T-helper 2 cell treated with Interferon-gamma antibody and Interleukin-4, amounts not matched to agents 100 ng/mL and 5 ng/mL, for 36 hours (primary cell): ENCODE data around the gene SEC61G. TPM values are rescaled to one million over a fixed set of nuclear protein-coding genes. Genes with fewer than 3 reads are reported as not detected.

Experiments used
- intact Hi-C: fragments of 100-400 bp; cut with micrococcal nuclease; formaldehyde crosslinking; loops from one replicate; pipeline ENCODE4 v1.15.1; 2023
- total RNA-seq: library from RNA; stranded (reverse); gene quantifications from 2 replicates; pipeline ENCODE4 v1.2.3, GENCODE V29; 2022

The SEC61G gene
- 157 and 159 TPM in 2 replicates for total RNA-seq

DNA sequence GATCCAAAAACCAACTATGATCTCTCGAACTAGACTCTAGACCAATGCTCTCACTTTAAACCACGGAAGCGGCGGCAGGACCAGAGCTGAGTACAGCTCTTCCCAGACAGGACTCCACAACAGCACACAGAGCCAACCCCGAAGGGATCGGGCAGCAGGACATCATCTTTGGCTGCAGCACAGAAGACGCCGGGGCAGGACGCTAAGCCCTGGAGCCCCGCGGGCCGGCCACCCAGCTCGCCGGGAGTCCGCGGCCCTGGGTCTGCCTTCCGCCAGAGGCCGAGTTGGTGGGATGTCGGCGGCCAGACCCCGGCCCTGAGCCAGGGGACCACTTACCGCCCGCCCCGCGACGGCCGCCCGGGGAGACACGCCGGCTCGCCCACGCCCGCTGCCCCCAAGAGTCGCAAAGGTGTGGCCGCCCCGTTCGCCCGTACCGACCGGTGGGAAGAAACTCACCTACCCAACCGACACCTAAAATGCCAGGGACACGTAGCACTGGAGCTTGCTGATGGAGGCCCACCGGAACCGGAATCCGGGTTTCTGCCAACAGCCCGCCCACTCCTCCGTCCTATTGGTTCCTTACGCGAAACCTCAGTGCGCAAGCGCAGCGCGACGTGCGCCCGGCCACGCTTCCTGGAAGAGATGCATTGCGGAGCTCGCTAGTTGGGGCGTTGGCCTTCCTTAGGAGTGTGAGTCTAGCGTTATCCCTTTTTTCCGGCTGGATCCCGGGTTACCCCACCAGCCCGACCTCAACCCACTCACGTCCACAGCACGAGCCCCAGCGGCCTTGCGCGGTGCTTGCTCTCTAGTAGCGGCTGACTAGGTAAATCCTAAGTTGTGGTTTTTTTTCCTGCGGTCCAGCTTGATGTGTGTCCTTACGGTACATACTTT, at the start of gene SEC61G:
TSS of gene SEC61G (minus strand) at position 510 of the 891 bp plus-strand sequence. CDS start 1,623 bp downstream, outside the sequence.
- intact Hi-C loops, result loop anchor here (1.0 to 5.0 kb wide), 8 partner anchors 14 to 1347 kb away; partner anchors contain the start of genes CHCHD2, LANCL2, MRPS17 and VOPP1

DNA sequence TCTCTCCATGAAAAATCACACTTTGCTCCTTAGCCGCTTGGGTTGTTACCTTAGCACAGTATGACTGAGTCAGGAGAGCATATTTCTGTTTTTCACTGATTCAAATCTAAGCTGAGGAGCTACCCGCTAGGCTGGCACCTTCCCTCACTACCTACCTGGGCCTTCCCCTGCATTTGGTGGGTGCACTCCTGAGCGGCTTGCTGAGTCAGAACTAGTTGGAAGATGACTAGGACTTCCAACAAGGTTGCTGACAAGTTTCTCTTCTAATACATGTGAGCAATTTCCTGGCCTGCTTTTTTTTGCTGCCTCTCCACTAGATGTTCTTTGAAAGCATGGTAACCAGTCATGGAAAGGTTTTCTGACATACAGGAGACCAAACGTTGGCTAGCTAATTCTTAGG, 43.8 kb upstream of the SEC61G start:
- intact Hi-C loops, result no loop called here

DNA sequence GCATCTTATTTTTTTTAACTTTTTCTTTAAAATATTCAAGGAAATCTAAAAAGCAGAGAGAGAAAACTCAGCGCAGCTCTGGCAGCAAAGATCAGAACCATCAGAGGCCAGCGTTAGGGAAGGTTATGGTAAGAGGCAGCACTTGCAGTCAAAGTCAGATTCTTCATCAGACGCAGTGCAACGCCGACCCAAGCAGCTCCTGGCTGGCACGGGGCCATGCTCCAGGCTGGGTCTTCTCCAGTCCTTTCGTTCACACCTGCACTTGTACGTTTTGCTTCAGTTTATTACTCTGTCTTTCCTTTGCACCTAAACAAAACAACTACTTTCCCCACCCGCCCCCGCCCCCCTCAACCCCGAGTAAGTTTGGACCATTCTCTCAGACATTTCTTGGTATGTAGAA, 43.1 kb upstream of the SEC61G start:
- intact Hi-C loops, result no loop called here

DNA sequence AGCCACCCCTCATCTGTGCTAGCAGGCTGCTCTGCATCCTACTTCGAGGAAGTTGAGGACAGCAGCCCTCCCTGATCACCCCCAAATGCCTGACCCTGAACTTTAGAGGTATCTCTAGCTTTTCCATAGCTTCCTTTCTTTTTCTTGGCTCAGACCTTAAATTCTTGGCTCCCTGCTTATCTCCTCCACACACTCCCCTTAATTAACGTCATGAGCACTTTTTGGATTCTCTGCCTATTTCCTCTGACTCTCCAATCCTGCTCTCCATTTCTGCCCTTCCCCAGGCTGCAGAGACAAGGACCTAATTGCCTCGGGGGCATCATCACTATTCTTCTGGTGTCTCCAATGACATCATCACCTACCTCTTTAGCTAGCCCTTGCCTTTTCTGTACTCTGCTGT, 40.8 kb upstream of the SEC61G start:
- intact Hi-C loops, result no loop called here

DNA sequence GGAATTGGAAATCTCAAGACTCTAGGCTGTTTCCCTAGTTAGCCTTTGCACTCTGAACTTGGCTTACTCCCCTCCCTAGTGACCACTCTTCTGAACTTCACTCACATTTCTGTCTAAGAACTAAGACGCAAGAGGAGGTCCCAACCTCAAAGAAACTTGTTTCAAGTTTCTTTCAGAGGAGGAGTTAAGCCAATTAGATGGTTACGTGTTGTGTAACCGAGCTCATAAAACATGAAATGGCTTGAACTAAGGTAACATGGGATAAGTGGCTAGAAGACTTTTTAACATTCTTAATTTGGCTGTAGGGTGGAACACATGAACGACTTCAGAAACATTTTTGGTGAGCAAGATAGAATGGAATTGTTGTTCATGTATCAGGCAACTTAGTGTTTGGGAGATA, 39.5 kb upstream of the SEC61G start:
- intact Hi-C loops, result no loop called here

DNA sequence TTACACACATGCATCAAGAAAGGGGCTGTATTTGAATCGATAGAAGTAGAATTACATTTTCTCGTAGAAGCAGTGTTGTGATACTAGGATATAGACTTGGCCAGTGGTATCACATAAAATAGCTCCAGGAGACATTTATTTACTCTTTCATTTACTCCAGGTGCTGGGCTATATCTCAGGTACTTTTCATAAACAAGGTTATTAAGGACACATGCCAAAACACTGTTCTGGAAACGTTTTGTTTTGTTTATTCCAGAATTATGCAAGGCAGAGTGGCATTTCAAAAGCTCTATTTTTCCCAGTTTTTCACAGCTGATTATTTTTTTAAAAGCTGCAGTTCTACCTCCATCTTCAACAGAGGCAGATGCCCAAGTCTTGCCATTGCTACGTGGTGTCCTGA, 37.8 kb upstream of the SEC61G start:
- intact Hi-C loops, result no loop called here

DNA sequence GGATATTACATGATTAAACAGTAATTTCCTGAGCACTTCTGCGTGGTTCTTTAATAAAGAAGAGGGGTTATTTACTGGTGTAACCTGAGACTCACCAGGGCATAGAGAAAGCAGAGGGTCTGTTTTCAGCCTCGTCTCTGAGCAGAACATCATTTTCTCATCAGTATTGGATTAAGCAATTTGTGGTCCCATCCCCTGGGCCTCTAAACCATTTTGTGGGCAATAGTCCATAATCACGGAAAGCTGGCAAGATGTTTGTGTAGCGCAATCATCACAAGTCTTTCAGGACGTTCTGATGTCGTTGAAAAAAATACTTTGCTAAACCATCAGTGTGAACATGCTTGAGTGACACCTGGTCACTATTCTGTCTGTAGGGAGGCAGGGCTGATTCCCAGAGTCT, 37.1 kb upstream of the SEC61G start:
- intact Hi-C loops, result no loop called here

DNA sequence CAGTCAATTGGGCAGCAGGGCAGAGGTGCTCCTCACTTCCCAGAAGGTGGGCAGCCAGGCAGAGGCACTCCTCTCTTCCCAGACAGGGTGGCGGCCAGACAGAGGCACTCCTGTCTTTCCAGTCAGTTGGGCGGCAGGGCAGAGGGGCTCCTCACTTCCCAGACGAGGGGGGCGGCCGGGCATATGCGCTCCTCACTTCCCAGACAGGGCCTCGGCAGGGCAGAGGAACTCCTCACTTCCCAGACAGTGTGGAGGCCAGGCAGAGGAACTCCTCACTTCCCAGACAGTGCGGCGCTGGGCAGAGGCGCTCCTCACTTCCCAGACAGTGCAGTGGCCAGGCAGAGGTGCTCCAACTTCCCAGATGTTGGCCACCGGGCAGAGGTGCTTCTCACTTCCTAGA, 33.4 kb upstream of the SEC61G start:
- intact Hi-C loops, result no loop called here

DNA sequence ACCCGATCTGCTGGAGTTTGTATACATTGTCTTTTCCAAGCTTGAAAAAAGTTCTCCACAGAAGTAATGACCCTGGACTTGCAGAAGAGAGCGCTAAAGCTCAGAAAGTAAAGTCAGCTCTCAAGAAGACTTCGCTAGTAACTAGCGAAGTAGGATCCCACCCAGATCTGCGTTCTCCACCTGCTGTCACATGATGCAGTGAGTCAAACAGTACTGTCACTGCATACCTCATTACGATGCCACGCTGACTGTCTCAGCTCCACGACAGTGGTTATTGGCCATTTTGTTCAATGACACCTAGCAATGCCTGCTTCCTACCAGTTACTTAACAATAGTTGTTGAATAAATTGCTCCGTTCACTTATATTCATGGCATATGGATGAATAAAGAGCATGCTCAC, 29.7 kb upstream of the SEC61G start:
- intact Hi-C loops, result no loop called here

DNA sequence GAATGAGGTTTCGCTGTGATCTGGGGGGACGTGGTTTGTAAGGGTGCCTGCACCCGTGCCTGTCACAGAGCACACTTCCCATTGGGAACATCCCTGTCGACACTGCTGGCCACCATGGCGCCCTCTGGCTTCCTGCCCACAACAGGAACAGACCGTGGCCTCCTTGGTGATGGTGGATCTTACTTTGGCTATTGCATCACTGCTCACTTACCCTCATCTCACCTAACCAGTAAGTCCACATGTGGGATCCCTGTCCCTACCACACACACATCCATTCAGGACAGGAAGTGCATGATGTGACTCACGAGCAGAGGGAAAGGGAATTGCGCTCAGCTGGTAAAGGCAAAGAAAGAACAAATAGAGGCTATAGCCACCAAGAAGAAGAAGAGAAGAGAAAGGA, 26.2 kb upstream of the SEC61G start:
- intact Hi-C loops, result no loop called here

DNA sequence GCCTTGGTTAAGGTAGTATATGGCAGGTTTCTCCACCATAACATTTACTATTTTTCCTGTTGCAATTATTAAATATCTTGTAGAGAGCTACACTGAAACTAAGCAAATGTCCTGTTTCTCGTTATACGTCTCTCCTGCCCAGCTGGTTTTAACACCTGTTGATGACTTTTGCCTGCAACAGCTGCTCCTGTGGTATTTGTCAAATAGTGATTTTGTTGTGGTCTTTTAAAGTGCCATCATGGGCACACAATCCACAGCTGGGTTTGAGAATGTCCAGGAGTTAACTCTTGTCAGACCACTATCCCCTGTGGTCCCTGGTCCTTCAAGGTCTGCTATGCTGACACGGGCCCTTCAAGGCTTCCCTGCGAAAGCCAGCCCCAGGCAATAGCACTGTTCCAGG, 24.9 kb upstream of the SEC61G start:
- intact Hi-C loops, result no loop called here

DNA sequence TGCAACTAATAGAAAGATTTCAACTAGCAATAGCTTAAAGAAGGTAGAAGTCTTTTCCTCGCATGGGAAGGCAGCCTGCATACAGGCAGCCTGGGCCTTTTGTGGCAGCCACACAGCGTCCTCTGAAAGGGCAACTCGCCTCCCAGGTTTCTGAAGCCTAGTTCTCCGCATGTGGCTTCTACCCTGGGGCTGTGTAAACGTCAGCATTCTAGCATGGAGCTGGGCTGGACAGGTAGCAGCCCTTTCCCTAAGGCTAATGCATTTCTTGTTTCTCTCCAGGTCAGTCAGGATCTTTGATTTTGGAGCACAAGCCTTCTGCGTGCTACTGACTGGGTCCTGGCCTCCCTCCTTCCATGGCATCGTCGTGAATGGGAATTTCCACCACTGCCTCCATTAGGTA, 23.8 kb upstream of the SEC61G start:
- intact Hi-C loops, result no loop called here

DNA sequence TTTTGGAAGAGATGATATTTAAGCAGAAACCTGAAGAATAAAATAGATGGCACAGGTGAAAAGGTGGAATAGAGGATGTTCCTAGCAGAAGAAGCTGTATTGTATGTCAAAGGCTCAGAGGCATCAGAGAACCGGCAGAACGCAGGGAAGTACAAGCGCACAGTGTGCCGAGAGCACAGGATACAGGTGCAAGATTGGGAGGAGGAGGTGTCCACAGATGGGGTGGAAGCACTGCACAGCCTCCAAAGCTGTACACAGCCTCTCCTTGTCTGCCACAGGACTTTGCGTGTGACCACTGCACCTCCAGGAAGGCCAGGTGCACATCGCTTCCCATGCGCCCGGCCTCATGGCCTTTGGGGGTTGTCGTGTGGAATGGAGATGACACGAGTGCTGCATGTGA, 23.3 kb upstream of the SEC61G start:
- intact Hi-C loops, result no loop called here

DNA sequence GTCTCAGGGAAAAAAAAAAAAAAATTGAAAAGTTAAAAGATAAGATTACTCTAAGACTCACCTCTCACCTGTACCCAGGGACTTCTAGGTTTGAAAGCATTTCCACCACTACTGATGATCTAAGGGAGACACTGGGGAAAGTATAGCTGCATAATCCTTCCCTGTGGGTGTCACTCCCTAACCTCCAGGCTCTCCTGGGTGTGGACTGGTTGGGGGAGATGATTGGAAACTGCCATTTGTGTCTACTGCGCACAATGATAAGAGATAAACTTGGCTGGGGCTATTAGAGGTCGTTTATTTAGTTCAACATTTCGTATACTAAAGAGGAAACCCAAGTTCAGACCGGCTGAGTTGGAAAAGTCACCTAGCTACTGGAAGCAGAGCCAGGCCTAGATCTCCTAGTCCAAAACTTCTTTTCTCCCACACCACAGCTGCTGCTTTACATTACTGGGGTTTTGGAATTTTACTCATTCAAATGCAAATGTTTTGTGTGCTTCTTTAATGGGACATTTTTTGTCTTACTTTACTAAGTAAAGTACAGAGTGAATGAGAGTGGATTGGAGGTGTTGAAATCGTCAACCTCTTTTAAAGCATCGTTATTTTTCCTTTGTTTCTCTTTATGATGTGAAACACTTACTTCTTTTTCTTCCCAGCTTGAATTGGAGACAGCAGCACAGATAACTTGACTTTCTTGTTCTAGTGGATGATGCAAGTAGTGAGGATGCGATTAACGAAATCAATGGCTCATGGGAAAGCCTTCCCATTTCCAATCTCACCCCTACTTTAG, 22.3 kb upstream of the SEC61G start:
- intact Hi-C loops, result no loop called here

DNA sequence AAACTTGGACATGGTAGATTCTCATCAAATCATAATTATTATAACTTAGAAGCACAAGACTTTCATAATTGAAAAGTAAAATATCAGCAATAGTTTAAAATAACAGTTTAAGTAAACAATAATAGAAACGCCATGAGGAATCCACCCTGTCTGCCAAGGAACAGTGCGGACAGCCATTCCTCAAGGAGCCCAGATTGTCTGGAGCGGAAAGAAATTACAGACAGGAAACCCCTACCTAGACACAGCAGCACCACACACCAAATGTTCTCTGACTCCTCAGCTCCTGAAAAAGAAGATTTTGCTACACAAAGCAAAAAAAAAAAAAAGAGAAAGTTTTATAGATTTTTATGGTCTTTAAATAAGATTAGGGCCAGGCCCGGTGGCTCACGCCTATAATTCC, 21.5 kb upstream of the SEC61G start:
- intact Hi-C loops, result no loop called here

DNA sequence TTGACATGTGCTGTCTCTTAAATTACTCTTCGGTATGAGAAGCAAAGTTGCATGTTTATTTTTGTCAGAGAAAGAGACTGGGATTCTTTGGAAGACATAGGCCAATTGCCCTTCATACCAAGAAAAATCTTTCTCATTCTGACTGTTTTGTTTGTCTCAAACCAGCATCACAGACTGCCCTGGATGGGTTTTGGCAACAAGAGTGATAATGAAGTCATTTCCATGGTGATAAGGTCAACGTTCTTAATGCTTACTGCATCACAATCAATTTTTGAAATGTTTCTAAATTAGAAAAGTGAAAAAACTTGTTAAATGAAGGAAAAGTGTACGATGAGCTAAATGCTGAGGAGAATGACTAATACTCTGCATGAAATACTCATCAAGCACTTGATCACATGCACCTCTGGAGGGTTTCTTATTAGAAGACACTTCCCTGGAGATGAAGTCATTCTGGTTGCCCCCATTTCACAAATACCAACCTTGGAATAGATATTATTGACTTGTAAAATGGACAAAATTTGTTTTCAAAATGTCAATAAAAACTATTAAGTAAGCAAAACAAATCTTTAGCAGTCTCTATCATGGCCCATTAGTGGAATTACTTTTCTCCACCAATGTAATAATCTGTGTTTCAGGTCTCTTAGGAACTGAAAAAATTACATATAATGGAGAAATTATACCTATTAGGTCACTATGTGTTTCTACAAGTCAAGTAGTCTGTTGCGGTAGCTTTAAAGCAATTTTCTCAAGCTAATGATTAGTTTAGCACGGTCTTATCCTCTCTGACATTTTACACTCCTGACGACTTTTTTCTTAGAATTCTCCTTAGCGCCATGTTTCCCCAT, 19.9 kb upstream of the SEC61G start:
- intact Hi-C loops, result no loop called here

DNA sequence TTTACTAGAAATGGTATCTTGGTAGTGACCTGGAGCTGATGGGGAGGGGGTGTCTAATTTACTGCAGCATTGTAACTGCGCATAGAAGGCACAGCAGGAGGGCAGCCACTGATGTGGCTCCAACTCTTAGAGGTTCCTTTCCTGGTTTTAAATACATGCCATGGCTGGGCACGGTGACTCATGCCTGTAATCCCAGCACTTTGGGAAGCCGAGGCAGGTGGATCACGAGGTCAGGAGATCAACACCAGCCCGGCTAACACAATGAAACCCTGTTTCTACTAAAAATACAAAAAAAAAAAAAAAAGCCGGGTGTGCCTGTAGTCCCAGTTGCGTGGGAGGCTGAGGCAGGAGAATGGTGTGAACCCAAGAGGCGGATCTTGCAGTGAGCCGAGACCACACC, 19.2 kb upstream of the SEC61G start:
- intact Hi-C loops, result no loop called here

DNA sequence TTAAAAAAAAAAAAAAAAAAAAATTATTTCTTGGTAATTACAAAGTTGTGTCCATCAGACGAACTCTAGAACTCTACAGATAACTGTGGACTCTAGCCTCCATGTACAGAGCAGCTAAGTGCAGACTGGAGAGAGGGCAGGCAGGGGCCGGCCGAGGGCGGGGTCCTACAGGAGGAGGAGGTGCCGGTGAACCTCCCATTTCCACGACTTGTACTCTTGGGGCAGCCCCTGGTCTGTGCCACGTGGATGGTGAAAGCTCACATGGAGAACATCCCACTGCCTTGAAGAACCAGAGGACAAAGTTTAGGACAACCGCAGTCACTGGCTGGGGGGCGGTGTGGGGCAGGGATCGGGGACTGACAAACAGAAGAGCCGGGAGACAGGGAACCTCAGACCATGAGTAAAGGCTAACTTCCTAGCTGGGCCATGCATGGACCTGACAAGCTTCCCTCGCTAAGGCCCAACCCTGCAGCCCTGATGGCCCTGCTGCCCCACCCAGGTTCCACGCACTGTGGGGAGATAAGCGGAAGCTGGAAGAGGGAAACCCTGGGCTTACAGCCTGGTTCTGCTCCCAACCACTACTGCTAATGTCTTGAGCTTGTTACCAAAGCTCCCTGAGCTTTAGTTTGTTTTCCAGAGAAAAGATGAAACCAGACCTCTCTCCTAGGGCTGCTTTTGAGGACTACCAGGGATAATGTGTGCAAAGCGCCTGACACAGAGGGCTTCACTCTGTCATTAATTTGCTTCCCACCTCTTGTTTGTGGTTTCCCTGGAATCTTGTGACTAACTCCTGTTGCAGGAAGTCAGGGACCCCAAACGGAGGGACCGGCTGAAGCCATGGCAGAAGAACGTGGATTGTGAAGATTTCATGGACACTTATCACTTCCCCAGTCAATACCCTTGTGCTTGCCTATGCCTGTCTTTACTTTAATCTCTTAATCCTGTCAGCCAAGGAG, 16.1 kb upstream of the SEC61G start:
- intact Hi-C loops, result loop anchor here (5.0 kb wide), 2 partner anchors 222 to 642 kb away; no protein-coding TSS in a partner anchor

DNA sequence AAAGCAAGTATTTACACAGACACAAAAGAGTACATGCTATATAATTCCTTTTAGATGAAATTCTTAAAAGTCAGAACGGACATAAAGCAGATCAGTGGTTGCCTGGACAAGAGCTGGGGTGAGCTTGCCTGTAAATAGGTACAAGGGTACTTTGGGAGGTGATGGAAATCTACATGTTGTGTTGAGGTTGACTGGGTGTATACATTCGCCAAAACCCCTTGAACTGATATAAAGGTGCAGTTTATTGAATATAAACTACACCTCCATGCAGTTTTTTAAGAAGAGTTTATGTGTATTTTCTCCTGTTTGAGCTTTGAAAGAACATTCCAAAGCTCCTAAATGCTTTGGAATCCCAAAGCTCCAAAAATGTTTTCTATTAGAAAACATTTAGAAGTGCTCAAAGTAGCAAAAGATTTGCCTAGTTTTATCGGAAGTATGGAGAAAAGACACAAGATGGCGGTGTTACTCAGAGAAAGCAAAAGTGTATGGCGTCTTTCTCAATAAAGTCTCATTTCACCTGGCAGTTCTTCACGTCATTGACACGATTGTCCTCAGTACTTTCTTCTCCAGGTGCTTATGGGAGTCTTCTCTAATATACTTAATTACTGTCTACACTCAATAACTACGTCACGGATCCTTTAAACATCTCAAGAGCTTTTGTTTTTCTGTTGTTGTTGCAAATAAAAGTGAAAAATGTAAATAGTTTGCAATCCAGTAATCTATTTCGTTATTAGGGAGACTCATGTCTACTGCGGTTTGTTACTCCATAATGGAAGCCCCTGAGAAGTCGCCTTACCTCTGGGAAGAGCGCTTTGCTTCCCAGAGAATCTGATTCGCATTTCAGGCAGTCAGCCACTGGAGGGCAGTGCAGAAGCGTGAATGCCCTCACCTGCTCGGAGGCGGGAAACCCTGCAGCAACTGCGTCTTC, 14.7 kb upstream of the SEC61G start:
- intact Hi-C loops, result loop anchor here (1.0 to 5.0 kb wide), 4 partner anchors 14 to 644 kb away; partner anchors contain the start of gene SEC61G
